Gastrocnemius medialis (tissue), 4 donors: ENCODE data around the gene SERPINA9. TPM values are rescaled to one million over a fixed set of nuclear protein-coding genes. Genes with fewer than 3 reads are reported as not detected.
"Not testable (repeated sequence)": the region's sequence is repeated elsewhere in the genome, so short reads cannot be mapped to it uniquely, and the experiment has no call there.

Experiments
- ATAC-seq, 2 donors: fragments of 150-250 bp; one replicate each; pipeline ENCODE4 v1.9.1; 2016
- DNase-seq, 2 donors: peaks; one replicate each; pipeline ENCODE4 v3.0.0-alpha.2; 2019
- H3K27ac ChIP-seq, 4 donors: fragments of 200-600 bp; sonication (generic); 1 replicate in 1 of 4; 2 replicates in 3 of 4; pipeline ENCODE4 v1.5.1; 2016 to 2018; ENCODE audit warnings: mild to moderate bottlenecking in 2 of 4, moderate library complexity in 1 of 4
- H3K27me3 ChIP-seq, 3 donors: fragments of 200-600 bp; sonication (generic) in 2 of 3; 1 replicate in 1 of 3; 2 replicates in 2 of 3; pipeline versions ENCODE4 v1.5.1 to v1.6.0; 2016 to 2019; ENCODE audit warnings: mild to moderate bottlenecking in 1 of 3, moderate library complexity in 1 of 3
- H3K36me3 ChIP-seq, 2 donors: fragments of 200-600 bp; sonication (generic) in 1 of 2; one replicate each; pipeline ENCODE4 v1.5.1; 2017 to 2018
- H3K4me1 ChIP-seq, 2 donors: fragments of 200-600 bp; sonication (generic) in 1 of 2; one replicate each; pipeline ENCODE4 v1.5.1; 2016 to 2017; ENCODE audit warnings: mild to moderate bottlenecking in 2 of 2
- H3K4me3 ChIP-seq, 4 donors: fragments of 200-600 bp; sonication (generic) in 3 of 4; 1 replicate in 1 of 4; 2 replicates in 3 of 4; pipeline ENCODE4 v1.5.1; 2016 to 2019; ENCODE audit warnings: mild to moderate bottlenecking in 2 of 4
- H3K9me3 ChIP-seq, 3 donors: fragments of 200-600 bp; sonication (generic) in 2 of 3; 1 replicate in 1 of 3; 2 replicates in 2 of 3; pipeline ENCODE4 v1.5.1; 2016 to 2019
- CTCF ChIP-seq, 5 experiments: fragments of 450-650 bp in 3 of 5; fragments of 200-600 bp in 2 of 5; sonication (generic) in 2 of 5; IDR thresholded peaks in 4 of 5; conservative IDR thresholded peaks in 1 of 5; 1 replicate in 4 of 5; 2 replicates in 1 of 5; pipeline ENCODE4 v1.5.1; 2016 to 2019; ENCODE audit warnings: antibody characterized with exemption in 5 of 5, mild to moderate bottlenecking in 3 of 5, moderate library complexity in 3 of 5
- POLR2A ChIP-seq, 2 donors: fragments of 450-650 bp; IDR thresholded peaks; one replicate each; pipeline ENCODE4 v1.6.1; 2017; ENCODE audit warnings: antibody characterized with exemption in 2 of 2, mild to moderate bottlenecking in 2 of 2, moderate library complexity in 2 of 2
- in situ Hi-C, 4 donors: fragments of 200-750 bp; cut with MboI; loops; one replicate each; pipeline versions ENCODE4 v1.15.0 to v1.8.0; 2017; ENCODE audit warnings: low sequenced_read_pairs in 4 of 4
- intact Hi-C: fragments of 100-400 bp; cut with DNase I; formaldehyde crosslinking; loops from one replicate; pipeline ENCODE4 v1.15.1; 2023; ENCODE audit warnings: low total_unique reads
- total RNA-seq, 4 donors: library from RNA; depleted of rRNA; stranded (reverse); fragments of >200 nt; gene quantifications; one replicate each; pipeline versions ENCODE4 v1.1.0 to v1.2.3, GENCODE V29; 2016

The SERPINA9 gene
- total RNA-seq, 4 donors from 2014 or later, result not detected

DNA sequence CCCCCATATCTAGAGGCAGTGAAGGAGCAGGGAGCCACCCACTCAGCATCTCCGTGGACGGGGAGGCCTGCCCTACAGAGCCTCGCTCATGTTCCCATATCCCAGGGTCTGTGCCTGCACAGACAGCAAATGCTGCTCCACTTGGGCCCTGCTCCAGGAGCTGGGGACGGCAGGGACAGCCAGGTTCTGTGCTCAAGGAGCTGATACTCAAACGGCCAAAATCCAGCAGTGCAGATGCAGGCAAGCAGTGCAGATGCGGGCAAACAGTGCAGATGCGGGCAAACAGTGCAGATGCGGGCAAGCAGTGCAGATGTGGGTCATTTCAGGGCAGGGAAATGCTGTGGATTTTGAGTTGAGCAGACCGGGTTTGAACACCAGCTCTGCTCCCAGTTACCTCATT, 39.4 kb upstream of the SERPINA9 start:
- no peak for TF ChIP-seq POLR2A (IDR thresholded peaks at IDR 0.05)
- no peak for TF ChIP-seq CTCF (IDR thresholded peaks at IDR 0.05 in 4 of 5, conservative IDR thresholded peaks at IDR 0.05 in 1 of 5)
- Histone ChIP-seq H3K27me3 (peaks cover 0 to 5% (median 0%) of the 10 kb centered on the region in 3 donors), H3K27ac (no peak overlapping the region), H3K36me3 (no peaks in the 10 kb centered on the region), H3K4me3 (no peak overlapping the region), H3K9me3 (no peaks in the 10 kb centered on the region), H3K4me1 (no peaks in the 10 kb centered on the region)
- DNase-seq, result no peak
- no peak for ATAC-seq
- in situ Hi-C loops, result no loop called here
- intact Hi-C loops, result no loop called here

DNA sequence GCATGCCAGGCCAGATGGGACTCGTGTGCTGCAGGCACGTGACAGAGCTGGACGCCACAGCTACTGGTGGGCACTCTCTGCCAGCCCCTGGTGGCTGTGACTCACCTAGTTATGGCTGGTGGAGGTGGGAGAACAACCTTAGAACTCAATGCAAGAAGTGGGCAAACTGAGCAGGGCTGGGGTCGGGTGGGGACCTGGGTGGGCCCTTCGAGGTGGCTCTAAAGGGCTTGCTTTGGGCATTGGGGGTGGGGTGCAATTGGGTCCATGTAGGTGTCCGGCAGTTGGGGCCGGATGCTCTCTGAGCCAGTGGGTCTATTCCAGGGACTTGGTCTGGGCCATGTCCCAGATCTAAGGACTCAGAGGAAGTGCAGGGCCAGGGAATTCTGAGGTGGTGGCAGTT, 38.4 kb upstream of the SERPINA9 start:
- ATAC-seq (no peak), DNase-seq (no peak)
- TF ChIP-seq POLR2A (IDR thresholded peaks at IDR 0.05), result no peak
- TF ChIP-seq CTCF (IDR thresholded peaks at IDR 0.05 in 4 of 5, conservative IDR thresholded peaks at IDR 0.05 in 1 of 5), result no peak
- Histone ChIP-seq H3K9me3 (no peaks in the 10 kb centered on the region), H3K27me3 (peaks cover 0 to 5% (median 0%) of the 10 kb centered on the region in 3 donors), H3K36me3 (no peaks in the 10 kb centered on the region), H3K4me1 (no peaks in the 10 kb centered on the region), H3K27ac (no peak overlapping the region), H3K4me3 (no peak overlapping the region)
- in situ Hi-C loops (no loop called here), intact Hi-C loops (no loop called here)

- intact Hi-C loops, H3K4me3 ChIP-seq, DNase-seq, H3K27me3 ChIP-seq, in situ Hi-C loops, H3K36me3 ChIP-seq, H3K4me1 ChIP-seq, ATAC-seq, H3K27ac ChIP-seq, H3K9me3 ChIP-seq: not testable (repeated sequence)
Measured at GRCh38 chr14:94510481-94510880, 34.5 kb upstream of the SERPINA9 start.

DNA sequence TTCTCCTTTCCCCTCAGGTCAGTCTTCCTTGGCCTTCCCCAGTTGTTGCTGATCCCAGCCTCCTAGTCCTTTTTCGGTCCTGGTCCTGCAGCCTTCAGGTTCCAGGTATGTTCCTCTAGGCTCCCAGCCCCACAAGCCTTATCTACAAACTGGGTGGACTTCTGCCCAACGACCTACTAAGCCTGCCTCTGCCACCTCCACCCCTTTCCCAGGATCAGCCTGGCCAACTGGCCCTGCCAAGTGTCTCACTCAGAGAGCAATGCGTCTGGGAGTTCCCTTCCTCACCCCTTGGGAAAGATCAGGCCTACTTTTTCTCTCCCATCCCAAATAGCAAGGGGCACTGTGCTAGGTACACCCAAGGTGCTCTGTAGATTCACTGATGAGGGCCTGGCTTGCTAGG, 33.4 kb upstream of the SERPINA9 start, which contains the start of gene SERPINA12:
Gene SERPINA12 (minus strand): TSS at position 114 of the 400 bp plus-strand sequence. CDS start 11,072 bp downstream, outside the sequence.
- intact Hi-C loops, result no loop called here
- Histone ChIP-seq H3K4me1 (no peaks in the 10 kb centered on the region), H3K4me3 (no peak within 1 kb of the TSS), H3K36me3 (no peaks in the 10 kb centered on the region), H3K9me3 (no peaks in the 10 kb centered on the region), H3K27ac (no peak within 1 kb of the TSS), H3K27me3 (peaks cover 0 to 2% (median 0%) of the 10 kb centered on the region in 3 donors)
- TF ChIP-seq POLR2A (IDR thresholded peaks at IDR 0.05) (no peak), CTCF (IDR thresholded peaks at IDR 0.05 in 4 of 5, conservative IDR thresholded peaks at IDR 0.05 in 1 of 5) (no peak)
- in situ Hi-C loops, result no loop called here
- no peak for ATAC-seq
- no peak for DNase-seq

DNA sequence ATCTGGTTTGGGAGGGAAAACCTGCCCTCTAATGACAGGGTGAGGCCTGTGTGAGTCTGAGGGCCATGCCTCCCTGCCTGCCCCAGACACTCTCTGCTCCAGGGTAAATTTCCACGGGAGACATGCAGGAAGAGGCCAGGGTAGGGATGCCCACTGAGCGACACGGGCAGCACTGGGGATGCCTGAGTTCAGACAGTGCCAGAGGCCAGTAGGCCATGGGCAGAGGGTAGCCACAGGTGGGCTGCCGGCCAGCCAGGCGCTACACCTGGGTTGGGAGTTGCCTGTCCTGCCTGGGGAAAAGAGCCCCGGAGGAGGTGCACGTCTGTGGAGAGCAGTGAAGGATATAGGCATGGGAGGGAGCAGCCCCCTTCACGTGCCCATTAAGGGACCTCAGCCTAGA, 29.6 kb upstream of the SERPINA9 start:
- DNase-seq, result no peak
- intact Hi-C loops, result no loop called here
- H3K27me3 ChIP-seq, result peaks cover 0 to 2% (median 0%) of the 10 kb centered on the region in 3 donors
- no peak for TF ChIP-seq POLR2A (IDR thresholded peaks at IDR 0.05)
- no peak for TF ChIP-seq CTCF (IDR thresholded peaks at IDR 0.05 in 4 of 5, conservative IDR thresholded peaks at IDR 0.05 in 1 of 5)
- no peak for ATAC-seq
- H3K9me3 ChIP-seq, result no peaks in the 10 kb centered on the region
- H3K27ac ChIP-seq, result no peak overlapping the region
- H3K4me1 ChIP-seq, result no peaks in the 10 kb centered on the region
- no peak overlapping the region for H3K4me3 ChIP-seq
- H3K36me3 ChIP-seq, result no peaks in the 10 kb centered on the region
- in situ Hi-C loops, result no loop called here
